ENCODE results near the gene CAPN10. TPM values are rescaled to one million over a fixed set of nuclear protein-coding genes. Genes with fewer than 3 reads are reported as not detected.

Gene CAPN10
- total RNA-seq, 4 donors from 2014 or later: 41.9 to 118 (median 48.7) TPM

GRCh38 chr2:240596491-240596931 is 10.0 kb downstream of the CAPN10 start:
- no peak for TF ChIP-seq POLR2AphosphoS5 (IDR thresholded peaks at IDR 0.05)
- TF ChIP-seq CTCF (IDR thresholded peaks at IDR 0.05): no peak
- TF ChIP-seq POLR2A (IDR thresholded peaks at IDR 0.05): no peak
- TF ChIP-seq EP300 (IDR thresholded peaks at IDR 0.05; ENCODE audit: low read depth): no peak
- Histone ChIP-seq H3K4me1 (peaks cover 0 to 4% (median 0%) of the 10 kb centered on the region in 4 donors), H3K36me3 (no peaks in the 10 kb centered on the region), H3K4me3 (no peak overlapping the region), H3K27ac (no peak overlapping the region), H3K27me3 (no peaks in the 10 kb centered on the region), H3K9me3 (no peaks in the 10 kb centered on the region)
- WGBS, 2 donors (ENCODE audit: low coverage in 1 of 2): 91% methylated on average over 23 of the region's 23 CpGs; no CpG with 5 or more reads in 1 of the 2 donors
- intact Hi-C loops (cut with DNase I; ENCODE audit: low total_unique reads): no loop called here
- peak; percentile 16 for DNase-seq
- in situ Hi-C loops (cut with MboI; ENCODE audit: low pct_ligation_motif_present in 1 of 4, low pct_unique_long_range_greater_than_20kb in 1 of 4, low sequenced_read_pairs in 3 of 4): no loop called here

- no peak for TF ChIP-seq CTCF (IDR thresholded peaks at IDR 0.05)
- no peak for TF ChIP-seq POLR2AphosphoS5 (IDR thresholded peaks at IDR 0.05)
- TF ChIP-seq POLR2A (IDR thresholded peaks at IDR 0.05): no peak
- TF ChIP-seq EP300 (IDR thresholded peaks at IDR 0.05; ENCODE audit: low read depth): no peak
- H3K9me3 ChIP-seq: no peaks in the 10 kb centered on the region
- DNase-seq: no peak
- H3K4me3 ChIP-seq: no peak overlapping the region
- in situ Hi-C loops (cut with MboI; ENCODE audit: low pct_ligation_motif_present in 1 of 4, low pct_unique_long_range_greater_than_20kb in 1 of 4, low sequenced_read_pairs in 3 of 4) (no loop called here), intact Hi-C loops (cut with DNase I; ENCODE audit: low total_unique reads) (no loop called here)
- no peak overlapping the region for H3K27ac ChIP-seq
- 92% methylated on average over 10 of the region's 10 CpGs; no CpG with 5 or more reads in 1 of the 2 donors for WGBS, 2 donors (ENCODE audit: low coverage in 1 of 2)
- H3K4me1 ChIP-seq: peaks cover 0 to 4% (median 0%) of the 10 kb centered on the region in 4 donors
- no peaks in the 10 kb centered on the region for H3K36me3 ChIP-seq
- no peaks in the 10 kb centered on the region for H3K27me3 ChIP-seq
Observed at GRCh38 chr2:240597054-240597418, 10.5 kb downstream of the CAPN10 start.

DNA sequence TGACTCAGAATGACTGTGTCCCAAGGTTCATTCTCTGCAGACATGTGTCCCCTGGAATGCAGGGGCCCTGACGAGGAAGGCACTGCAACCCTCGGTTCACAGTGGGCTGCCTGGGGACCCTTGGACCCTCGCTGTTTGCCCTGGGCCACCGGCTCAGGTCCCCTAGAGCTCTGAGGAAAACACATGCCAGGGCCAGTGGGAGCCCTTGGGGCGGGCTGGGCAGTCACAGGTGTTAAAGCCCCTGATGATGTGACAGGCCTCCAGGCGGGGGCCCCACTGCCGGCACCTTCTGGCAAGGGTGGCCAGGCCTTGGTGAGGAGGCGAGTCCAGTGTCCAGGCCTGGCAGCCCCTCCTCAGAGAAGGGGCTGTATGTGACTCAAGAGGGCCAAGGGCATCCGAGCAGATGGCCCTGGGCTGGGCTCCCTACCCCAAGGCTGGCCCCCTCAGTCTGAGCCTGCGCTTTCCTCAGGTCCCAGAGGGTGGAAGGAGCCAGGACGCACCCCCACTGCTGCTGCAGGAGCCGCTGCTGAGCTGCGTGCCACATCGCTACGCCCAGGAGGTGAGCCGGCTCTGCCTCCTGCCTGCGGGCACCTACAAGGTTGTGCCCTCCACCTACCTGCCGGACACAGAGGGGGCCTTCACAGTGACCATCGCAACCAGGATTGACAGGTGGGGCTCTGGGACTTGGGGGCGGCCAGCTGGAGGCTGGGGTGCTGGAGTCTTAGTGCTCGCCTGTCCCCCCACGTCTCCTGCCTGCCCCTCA is 11.1 kb downstream of the CAPN10 start:
- peaks cover 0 to 4% (median 0%) of the 10 kb centered on the region in 4 donors for H3K4me1 ChIP-seq
- H3K4me3 ChIP-seq: no peak overlapping the region
- 93% methylated on average over 19 of the region's 22 CpGs; no CpG with 5 or more reads in 1 of the 2 donors for WGBS, 2 donors (ENCODE audit: low coverage in 1 of 2)
- no peak for DNase-seq
- H3K36me3 ChIP-seq: no peaks in the 10 kb centered on the region
- in situ Hi-C loops (cut with MboI; ENCODE audit: low pct_ligation_motif_present in 1 of 4, low pct_unique_long_range_greater_than_20kb in 1 of 4, low sequenced_read_pairs in 3 of 4) (no loop called here), intact Hi-C loops (cut with DNase I; ENCODE audit: low total_unique reads) (no loop called here)
- H3K27ac ChIP-seq: no peak overlapping the region
- TF ChIP-seq EP300 (IDR thresholded peaks at IDR 0.05; ENCODE audit: low read depth): no peak
- no peak for TF ChIP-seq POLR2A (IDR thresholded peaks at IDR 0.05)
- TF ChIP-seq CTCF (IDR thresholded peaks at IDR 0.05): no peak
- no peak for TF ChIP-seq POLR2AphosphoS5 (IDR thresholded peaks at IDR 0.05)
- no peaks in the 10 kb centered on the region for H3K9me3 ChIP-seq
- H3K27me3 ChIP-seq: no peaks in the 10 kb centered on the region

DNA sequence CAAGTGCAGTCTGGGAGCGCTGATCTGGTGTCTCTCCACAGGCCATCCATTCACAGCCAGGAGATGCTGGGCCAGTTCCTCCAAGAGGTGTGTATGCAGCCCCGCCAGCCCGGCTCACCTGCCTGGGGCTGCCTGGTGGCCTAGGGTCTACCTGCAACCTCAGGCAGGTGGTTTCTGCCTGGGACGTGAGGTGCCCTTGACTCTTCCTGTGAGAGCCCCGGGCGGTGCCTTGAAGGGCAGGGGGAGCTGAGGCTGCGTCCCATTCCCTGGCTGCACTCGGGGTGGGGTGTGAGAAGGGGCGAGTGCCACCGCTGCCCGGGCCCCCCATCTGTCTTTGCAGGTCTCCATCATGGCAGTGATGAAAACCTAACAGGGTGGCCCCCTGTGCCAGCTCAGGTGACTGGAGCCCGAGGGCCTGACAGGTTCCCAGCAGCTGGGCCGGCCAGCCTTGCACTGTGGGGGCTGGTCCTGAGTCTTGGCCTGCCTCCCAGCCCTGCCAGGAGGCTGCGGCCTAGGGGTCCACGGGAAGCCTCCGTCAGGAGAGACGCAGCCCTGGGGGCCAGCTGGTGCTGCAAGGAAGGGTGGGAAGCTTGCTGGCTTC is 11.9 kb downstream of the CAPN10 start:
- Histone ChIP-seq H3K27ac (no peak overlapping the region), H3K4me1 (peaks cover 4 to 10% (median 6%) of the 10 kb centered on the region in 4 donors), H3K27me3 (no peaks in the 10 kb centered on the region), H3K9me3 (no peaks in the 10 kb centered on the region), H3K4me3 (no peak overlapping the region), H3K36me3 (no peaks in the 10 kb centered on the region)
- 94% methylated on average over 16 of the region's 17 CpGs; no CpG with 5 or more reads in 1 of the 2 donors for WGBS, 2 donors (ENCODE audit: low coverage in 1 of 2)
- DNase-seq: peak; percentile 6
- in situ Hi-C loops (cut with MboI; ENCODE audit: low pct_ligation_motif_present in 1 of 4, low pct_unique_long_range_greater_than_20kb in 1 of 4, low sequenced_read_pairs in 3 of 4) (no loop called here), intact Hi-C loops (cut with DNase I; ENCODE audit: low total_unique reads) (no loop called here)
- TF ChIP-seq POLR2A (IDR thresholded peaks at IDR 0.05) (no peak), POLR2AphosphoS5 (IDR thresholded peaks at IDR 0.05) (no peak), CTCF (IDR thresholded peaks at IDR 0.05) (no peak), EP300 (IDR thresholded peaks at IDR 0.05; ENCODE audit: low read depth) (no peak)
